Body of pancreas (tissue), 4 donors: Measurements from ENCODE around the gene LAPTM4A.

Experiments used
- POLR2A ChIP-seq, 3 donors: fragments of 450-650 bp; IDR thresholded peaks; one replicate each; pipeline ENCODE4 v1.6.1; 2016; ENCODE audit warnings: antibody characterized with exemption in 3 of 3, mild to moderate bottlenecking in 2 of 3
- TF ChIP-seq, protein P1 (sequence below), 7 experiments: fragments of 450-650 bp in 4 of 7; fragments of 200-600 bp in 3 of 7; sonication (generic) in 3 of 7; IDR thresholded peaks; one replicate each; pipeline ENCODE4 v1.5.1; 2016 to 2019; ENCODE audit warnings: antibody characterized with exemption in 7 of 7

- TF ChIP-seq, protein P1, sequence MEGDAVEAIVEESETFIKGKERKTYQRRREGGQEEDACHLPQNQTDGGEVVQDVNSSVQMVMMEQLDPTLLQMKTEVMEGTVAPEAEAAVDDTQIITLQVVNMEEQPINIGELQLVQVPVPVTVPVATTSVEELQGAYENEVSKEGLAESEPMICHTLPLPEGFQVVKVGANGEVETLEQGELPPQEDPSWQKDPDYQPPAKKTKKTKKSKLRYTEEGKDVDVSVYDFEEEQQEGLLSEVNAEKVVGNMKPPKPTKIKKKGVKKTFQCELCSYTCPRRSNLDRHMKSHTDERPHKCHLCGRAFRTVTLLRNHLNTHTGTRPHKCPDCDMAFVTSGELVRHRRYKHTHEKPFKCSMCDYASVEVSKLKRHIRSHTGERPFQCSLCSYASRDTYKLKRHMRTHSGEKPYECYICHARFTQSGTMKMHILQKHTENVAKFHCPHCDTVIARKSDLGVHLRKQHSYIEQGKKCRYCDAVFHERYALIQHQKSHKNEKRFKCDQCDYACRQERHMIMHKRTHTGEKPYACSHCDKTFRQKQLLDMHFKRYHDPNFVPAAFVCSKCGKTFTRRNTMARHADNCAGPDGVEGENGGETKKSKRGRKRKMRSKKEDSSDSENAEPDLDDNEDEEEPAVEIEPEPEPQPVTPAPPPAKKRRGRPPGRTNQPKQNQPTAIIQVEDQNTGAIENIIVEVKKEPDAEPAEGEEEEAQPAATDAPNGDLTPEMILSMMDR (IDR thresholded peaks at IDR 0.05), result no peak
- no peak for TF ChIP-seq POLR2A (IDR thresholded peaks at IDR 0.05)
Measured at GRCh38 chr2:20069756-20070155, 18.3 kb upstream of the LAPTM4A start.
